NB4 (cell line): ENCODE measurements around the gene EPS15.

Experiments used
- DNase-seq: peaks from one replicate; pipeline ENCODE4 v3.0.0; 2010; ENCODE audit warnings: low read depth
- H3K4me3 ChIP-seq: one replicate; pipeline ENCODE4 v1.5.1; 2011; ENCODE audit warnings: mild to moderate bottlenecking, low read depth, low read length, moderate library complexity
- CTCF ChIP-seq: IDR thresholded peaks from one replicate; pipeline ENCODE4 v1.5.1; 2012; ENCODE audit warnings: low read depth, low read length
- MAX ChIP-seq: IDR thresholded peaks from 2 replicates; pipeline ENCODE4 v1.6.1; 2011; ENCODE audit warnings: low read depth, low read length
- MYC ChIP-seq: IDR thresholded peaks from 2 replicates; pipeline ENCODE4 v1.6.1; 2011; ENCODE audit warnings: low read depth, low read length
- POLR2A ChIP-seq: IDR thresholded peaks from 2 replicates; pipeline ENCODE4 v1.6.1; 2011; ENCODE audit warnings: mild to moderate bottlenecking; ENCODE audit not compliant: insufficient read length; ENCODE audit errors: extremely low read depth

The EPS15 gene

GRCh38 chr1:51313961-51314777, 204.9 kb downstream of the EPS15 start:
- peak; percentile 52 for DNase-seq
- H3K4me3 ChIP-seq: no peak overlapping the region
- TF ChIP-seq MAX: no peak
- TF ChIP-seq MYC: no peak
- no peak for TF ChIP-seq POLR2A

GRCh38 chr1:51313268-51313852, 205.7 kb downstream of the EPS15 start:
- no peak for TF ChIP-seq MAX
- peak; percentile 18 for TF ChIP-seq CTCF
- H3K4me3 ChIP-seq: no peak overlapping the region
- no peak for DNase-seq

GRCh38 chr1:51312718-51313117, 206.3 kb downstream of the EPS15 start:
- H3K4me3 ChIP-seq: no peak overlapping the region
- DNase-seq: no peak
- no peak for TF ChIP-seq MYC
- TF ChIP-seq CTCF: no peak
- no peak for TF ChIP-seq POLR2A
- no peak for TF ChIP-seq MAX

GRCh38 chr1:51311826-51312225, 207.2 kb downstream of the EPS15 start:
- TF ChIP-seq CTCF: no peak
- no peak for TF ChIP-seq POLR2A
- TF ChIP-seq MAX: no peak
- no peak for TF ChIP-seq MYC
- DNase-seq: no peak
- H3K4me3 ChIP-seq: no peak overlapping the region

GRCh38 chr1:51310871-51311613, 208.0 kb downstream of the EPS15 start:
- H3K4me3 ChIP-seq: no peak overlapping the region
- peak; percentile 63 for DNase-seq
- TF ChIP-seq CTCF (no peak), MYC (no peak), POLR2A (no peak), MAX (no peak)

- H3K4me3 ChIP-seq: no peak overlapping the region
- TF ChIP-seq MAX (no peak), POLR2A (no peak), CTCF (no peak), MYC (no peak)
- DNase-seq: no peak
These were observed 209.8 kb downstream of the EPS15 start for GRCh38 chr1:51309291-51309690.
